Stimulated activated CD4-positive, alpha-beta T cell treated with anti-CD3 and anti-CD28 coated beads, Interleukin-4, amount 100 ng/mL, for 48 hours (primary cell): Measurements from ENCODE around the gene BCAT1.

ENCODE experiments used
- DNase-seq, 2 donors: peaks; one replicate each; pipeline ENCODE4 v3.0.0-alpha.2; 2020; ENCODE audit warnings: low read depth in 2 of 2

BCAT1 gene

DNA sequence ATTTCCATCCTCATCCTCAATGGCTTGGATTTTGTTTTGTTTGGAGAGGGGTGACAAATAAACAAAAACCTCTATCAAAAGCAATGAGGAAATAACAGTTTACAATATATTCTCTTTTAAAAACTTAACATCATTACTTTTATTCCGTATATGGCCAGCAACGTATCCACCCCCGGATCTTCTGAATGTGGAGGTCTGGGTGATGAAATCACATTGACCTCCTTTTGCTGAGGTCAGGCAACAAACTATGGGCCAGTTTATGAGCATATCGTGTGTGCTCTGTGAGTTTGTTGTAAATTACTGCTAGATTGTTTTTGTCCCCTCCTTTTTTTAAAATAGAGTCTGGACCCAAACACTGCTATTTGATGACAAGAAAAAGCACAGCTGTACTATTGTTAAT lies 178.1 kb downstream of the BCAT1 start:
- no peak for DNase-seq

GRCh38 chr12:24770334-24770733 lies 178.6 kb downstream of the BCAT1 start:
- DNase-seq: no peak

DNA sequence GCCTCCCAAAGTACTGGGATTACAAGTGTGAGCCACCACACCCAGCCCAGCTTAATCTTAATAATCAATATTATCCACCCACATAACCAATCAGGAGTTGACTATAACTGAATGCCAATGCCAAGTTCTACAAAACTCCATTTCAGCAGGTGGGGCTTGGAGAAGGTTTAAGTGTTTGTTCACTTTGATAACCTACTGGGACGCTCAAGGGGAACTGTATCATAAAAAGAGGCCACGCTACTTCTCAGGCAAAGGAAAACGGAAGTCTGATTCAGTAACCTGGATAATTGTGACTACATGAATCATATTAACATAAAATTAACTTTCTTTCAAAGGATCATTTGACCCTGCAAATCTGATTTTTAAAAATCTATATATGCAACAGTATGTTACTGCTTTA lies 179.2 kb downstream of the BCAT1 start:
- DNase-seq: no peak

GRCh38 chr12:24768415-24768814 lies 180.5 kb downstream of the BCAT1 start:
- DNase-seq: no peak

DNA sequence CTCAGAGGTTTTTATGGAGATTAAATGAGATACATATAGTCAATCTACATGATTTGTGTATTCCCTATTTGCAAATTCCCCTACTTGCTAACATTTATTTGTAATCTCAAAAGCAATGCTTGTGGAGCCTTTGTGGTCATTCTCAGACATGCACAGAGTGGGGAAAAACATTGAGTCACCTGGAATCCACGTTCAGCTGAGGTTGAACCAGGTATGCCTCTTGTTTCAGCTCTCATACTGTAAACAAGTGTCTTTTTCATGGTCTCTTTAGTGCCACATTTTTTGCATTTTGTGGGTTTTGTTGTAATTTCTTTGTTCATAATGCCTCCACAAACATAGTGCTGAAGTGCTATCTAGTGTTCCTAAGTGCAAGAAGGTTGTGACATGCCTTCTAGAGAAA lies 181.9 kb downstream of the BCAT1 start:
- DNase-seq: no peak

- DNase-seq: no peak
Observed at GRCh38 chr12:24764712-24765111, 184.2 kb downstream of the BCAT1 start.

- DNase-seq: no peak
Observed at GRCh38 chr12:24760606-24761378, 188.1 kb downstream of the BCAT1 start.

GRCh38 chr12:24760162-24760561 lies 188.7 kb downstream of the BCAT1 start:
- no peak for DNase-seq
